IMR-90 (cell line): Measurements from ENCODE around the gene USP4. TPM values are rescaled to one million over a fixed set of nuclear protein-coding genes. Genes with fewer than 3 reads are reported as not detected.
A peak's percentile ranks its signal among the peaks of the same experiment; 100 is the strongest.

ENCODE experiments used
- ATAC-seq: fragments of 200-7000 bp; cut with Tn5 transposase; 2 replicates; pipeline ENCODE4 v1.9.1; 2020; ENCODE audit warnings: low read depth, mild to moderate bottlenecking, moderate library complexity
- BruUV-seq: library from RNA; stranded (reverse); fragments of 400-500 nt; replicated peaks from 2 replicates; lab custom pipeline; 2021; lab: Mats Ljungman, UMichigan
- CTCF ChIA-PET: fragments of 300-600 bp; formaldehyde crosslinking; extraction: SDS; loops from one replicate; lab custom pipeline; 2021; ENCODE audit warnings: antibody characterized with exemption; lab: Yijun Ruan, JAX
- POLR2A ChIA-PET: fragments of 300-600 bp; sonication (Branson Sonifier 250); formaldehyde crosslinking; loops from one replicate; lab custom pipeline; 2022; ENCODE audit warnings: antibody characterized with exemption; ENCODE audit not compliant: unreplicated experiment; lab: Charles Lee
- DNase-seq: peaks from one replicate; pipeline ENCODE4 v3.0.0; 2013
- H2AFZ ChIP-seq: replicated peaks from 2 replicates; pipeline ENCODE3; 2013; ENCODE audit warnings: low read length, mild to moderate bottlenecking; ENCODE audit not compliant: poor library complexity
- H2AK5ac ChIP-seq: 2 replicates; pipeline ENCODE4 v1.6.1; 2013; ENCODE audit warnings: low read depth, low read length, inconsistent platforms
- H2AK9ac ChIP-seq: replicated peaks from 2 replicates; pipeline ENCODE3; 2013; ENCODE audit warnings: mild to moderate bottlenecking, low read depth, low read length, moderate library complexity; ENCODE audit not compliant: poor library complexity
- H2BK120ac ChIP-seq: 2 replicates; pipeline ENCODE4 v1.6.1; 2013; ENCODE audit warnings: low read depth, low read length, inconsistent platforms
- H2BK15ac ChIP-seq: 3 replicates; pipeline ENCODE4 v1.6.1; 2013; ENCODE audit warnings: low read depth, low read length, inconsistent platforms
- H2BK20ac ChIP-seq: 2 replicates; pipeline ENCODE4 v1.6.1; 2013; ENCODE audit warnings: low read depth, mild to moderate bottlenecking, inconsistent platforms, low read length, moderate library complexity
- H2BK5ac ChIP-seq: 2 replicates; pipeline ENCODE4 v1.6.1; 2013; ENCODE audit warnings: mild to moderate bottlenecking, low read depth, low read length, inconsistent platforms; ENCODE audit not compliant: poor library complexity, severe bottlenecking
- H3K14ac ChIP-seq: replicated peaks from 2 replicates; pipeline ENCODE4 v1.6.1; 2013; ENCODE audit warnings: low read depth, low read length, inconsistent platforms
- H3K18ac ChIP-seq: 2 replicates; pipeline ENCODE4 v1.6.1; 2013; ENCODE audit warnings: low read depth, low read length, control low read depth
- H3K23ac ChIP-seq: 2 replicates; pipeline ENCODE4 v1.6.1; 2013; ENCODE audit warnings: low read depth, low read length, inconsistent platforms
- H3K27ac ChIP-seq: 2 replicates; pipeline ENCODE4 v1.5.1; 2013; ENCODE audit warnings: mild to moderate bottlenecking, control low read depth, low read length; ENCODE audit not compliant: insufficient read depth
- H3K27me3 ChIP-seq: 2 replicates; pipeline ENCODE4 v1.6.1; 2013; ENCODE audit warnings: low read length; ENCODE audit not compliant: control insufficient read depth, insufficient read depth
- H3K36me3 ChIP-seq: 2 replicates; pipeline ENCODE4 v1.6.1; 2013; ENCODE audit warnings: low read length, mixed read lengths; ENCODE audit not compliant: control insufficient read depth, insufficient read depth
- H3K4ac ChIP-seq: 2 replicates; pipeline ENCODE4 v1.6.1; 2013; ENCODE audit warnings: low read depth, low read length, inconsistent platforms
- H3K4me1 ChIP-seq: 2 replicates; pipeline ENCODE4 v1.6.1; 2013; ENCODE audit warnings: low read length, mixed read lengths; ENCODE audit not compliant: control insufficient read depth, insufficient read depth
- H3K4me2 ChIP-seq: 2 replicates; pipeline ENCODE4 v1.6.1; 2013; ENCODE audit warnings: low read depth, mild to moderate bottlenecking, control low read depth, low read length, moderate library complexity
- H3K4me3 ChIP-seq: 2 replicates; pipeline ENCODE4 v1.5.1; 2013; ENCODE audit warnings: low read depth, mild to moderate bottlenecking, control low read depth, low read length, moderate library complexity; ENCODE audit not compliant: insufficient read depth
- H3K56ac ChIP-seq: 2 replicates; pipeline ENCODE4 v1.6.1; 2013; ENCODE audit warnings: low read length, inconsistent platforms; ENCODE audit not compliant: insufficient read depth; ENCODE audit errors: extremely low read depth
- H3K79me1 ChIP-seq, 2 experiments: 2 replicates each; pipeline ENCODE4 v1.6.1; 2013; ENCODE audit warnings: low read length in 2 of 2, inconsistent platforms in 1 of 2, low read depth in 1 of 2
- H3K9ac ChIP-seq: 2 replicates; pipeline ENCODE4 v1.6.1; 2013; ENCODE audit warnings: low read depth, low read length, control low read depth
- H3K9me1 ChIP-seq: 2 replicates; pipeline ENCODE4 v1.6.1; 2013; ENCODE audit warnings: low read length, inconsistent platforms; ENCODE audit not compliant: insufficient read depth
- H3K9me3 ChIP-seq: 2 replicates; pipeline ENCODE4 v1.6.1; 2013; ENCODE audit warnings: low read length; ENCODE audit not compliant: control insufficient read depth, insufficient read depth
- H4K20me1 ChIP-seq: 2 replicates; pipeline ENCODE4 v1.6.1; 2013; ENCODE audit warnings: low read length, inconsistent platforms; ENCODE audit not compliant: insufficient read depth
- H4K5ac ChIP-seq: 2 replicates; pipeline ENCODE4 v1.6.1; 2013; ENCODE audit warnings: mild to moderate bottlenecking, low read depth, low read length, control low read depth
- H4K8ac ChIP-seq, 2 experiments: 2 replicates each; pipeline ENCODE4 v1.6.1; 2013; ENCODE audit warnings: low read depth in 2 of 2, low read length in 2 of 2, control low read depth in 1 of 2, inconsistent platforms in 1 of 2
- H4K91ac ChIP-seq: 2 replicates; pipeline ENCODE4 v1.6.1; 2013; ENCODE audit warnings: low read depth, low read length, inconsistent platforms; ENCODE audit not compliant: insufficient read depth
- BHLHE40 ChIP-seq: fragments of 150-350 bp; IDR thresholded peaks from 2 replicates; pipeline ENCODE4 v1.6.1; 2016; ENCODE audit warnings: mild to moderate bottlenecking, low read depth, low read length
- CHD1 ChIP-seq: IDR thresholded peaks from 2 replicates; pipeline ENCODE4 v1.6.1; 2012; ENCODE audit warnings: low read depth, low read length, improper control_type of control experiment
- ELK1 ChIP-seq: fragments of 150-350 bp; IDR thresholded peaks from 2 replicates; pipeline ENCODE4 v1.6.1; 2016; ENCODE audit warnings: low read depth, mild to moderate bottlenecking, low read length, moderate library complexity, borderline replicate concordance
- FOS ChIP-seq: fragments of 150-350 bp; IDR thresholded peaks from 2 replicates; pipeline ENCODE4 v1.6.1; 2016; ENCODE audit warnings: low read depth, low read length
- MAFK ChIP-seq: IDR thresholded peaks from 2 replicates; pipeline ENCODE4 v1.6.1; 2012; ENCODE audit warnings: low read depth, low read length, improper control_type of control experiment
- MAZ ChIP-seq: IDR thresholded peaks from 2 replicates; pipeline ENCODE4 v1.6.1; 2012; ENCODE audit warnings: low read depth, mild to moderate bottlenecking, low read length, improper control_type of control experiment, moderate library complexity, borderline replicate concordance
- MXI1 ChIP-seq: IDR thresholded peaks from 2 replicates; pipeline ENCODE4 v1.6.1; 2012; ENCODE audit warnings: low read depth, mild to moderate bottlenecking, low read length, moderate library complexity, borderline replicate concordance
- NFE2L2 ChIP-seq: fragments of 150-350 bp; IDR thresholded peaks from 2 replicates; pipeline ENCODE4 v1.6.1; 2016; ENCODE audit warnings: low read depth, mild to moderate bottlenecking, low read length
- POLR2A ChIP-seq: IDR thresholded peaks from 2 replicates; pipeline ENCODE4 v1.6.1; 2012; ENCODE audit warnings: mild to moderate bottlenecking, low read depth, low read length
- RAD21 ChIP-seq: IDR thresholded peaks from 2 replicates; pipeline ENCODE4 v1.6.1; 2012; ENCODE audit warnings: low read length, improper control_type of control experiment
- RCOR1 ChIP-seq: IDR thresholded peaks from 2 replicates; pipeline ENCODE4 v1.6.1; 2012; ENCODE audit warnings: mild to moderate bottlenecking, low read length, improper control_type of control experiment; ENCODE audit not compliant: insufficient replicate concordance
- RFX5 ChIP-seq: IDR thresholded peaks from 2 replicates; pipeline ENCODE4 v1.8.0; 2012; ENCODE audit warnings: low read depth, mild to moderate bottlenecking, low read length, moderate library complexity
- SMC3 ChIP-seq: fragments of 150-350 bp; IDR thresholded peaks from 2 replicates; pipeline ENCODE4 v1.6.1; 2016; ENCODE audit warnings: low read depth, mild to moderate bottlenecking, antibody characterized with exemption, low read length, moderate library complexity
- USF2 ChIP-seq: fragments of 150-350 bp; IDR thresholded peaks from 2 replicates; pipeline ENCODE4 v1.6.1; 2017; ENCODE audit warnings: mild to moderate bottlenecking, antibody characterized with exemption, low read length, low read depth
- WGBS, 2 experiments: methylation state at CpG; one replicate each; pipeline versions ENCODE4 v1.1.5 to v1.1.7; 2013; ENCODE audit warnings: missing lambda C conversion rate in 2 of 2; ENCODE audit not compliant: insufficient read length in 1 of 2; ENCODE audit errors: extremely low coverage in 2 of 2; 5-methylcytosine and 5-hydroxymethylcytosine counted together
- dilution Hi-C: fragments of 300-500 bp; cut with HindIII; formaldehyde crosslinking; loops from one replicate; pipeline ENCODE4 v1.14.3; 2018; ENCODE audit warnings: low sequenced_read_pairs; ENCODE audit not compliant: unreplicated experiment
- in situ Hi-C: fragments of 300-500 bp; cut with MboI; formaldehyde crosslinking; loops from 3 replicates; pipeline ENCODE4 v1.14.3; 2019; ENCODE audit warnings: low sequenced_read_pairs, inconsistent platforms, mixed read lengths
- intact Hi-C: fragments of 100-400 bp; cut with micrococcal nuclease; formaldehyde crosslinking; loops from 2 replicates; pipeline ENCODE4 v1.10.0; 2022
- polyA plus RNA-seq, 3 experiments: library from polyadenylated mRNA; depleted of rRNA; stranded (reverse); fragments of >200 nt; gene quantifications; 2 replicates each; pipeline ENCODE4 v1.2.3, GENCODE V29; 2012; ENCODE audit warnings: low replicate concordance in 1 of 3
- total RNA-seq: library from RNA; depleted of rRNA; stranded (reverse); fragments of >200 nt; gene quantifications from 2 replicates; pipeline ENCODE4 v1.2.3, GENCODE V29; 2012
- TF ChIP-seq, protein P1 (sequence below): conservative IDR thresholded peaks from 2 replicates; pipeline ENCODE4 v1.5.1; 2012; ENCODE audit warnings: mild to moderate bottlenecking, low read depth, low read length, improper control_type of control experiment

USP4 gene
- total and polyA plus RNA-seq, 2 of the 4 experiments (the other 2 are of a cell fraction) = 29.9 to 42.3 TPM

DNA sequence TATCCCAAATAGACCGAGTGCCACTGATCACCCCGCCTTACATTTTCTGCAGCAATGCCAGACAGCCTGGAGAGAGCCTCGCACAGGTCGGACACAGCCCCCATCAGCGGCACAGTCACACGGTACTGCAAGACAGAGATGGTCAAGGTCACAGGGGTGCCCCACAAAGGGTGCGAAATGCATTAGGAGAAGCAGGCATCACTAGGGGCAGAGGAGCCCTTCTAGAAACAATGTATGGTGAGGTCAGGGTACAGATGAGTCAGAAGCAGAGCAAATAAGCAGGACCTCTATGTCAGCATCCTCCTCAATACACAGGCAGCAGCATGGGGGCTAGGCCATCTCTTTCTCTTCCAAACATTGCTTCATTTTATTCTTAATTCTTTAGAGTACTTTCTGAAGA lies 41.3 kb downstream of the USP4 start:
- no peak overlapping the region for H3K56ac ChIP-seq
- H3K9ac ChIP-seq = no peak overlapping the region
- no peaks in the 10 kb centered on the region for H3K4me1 ChIP-seq
- H3K23ac ChIP-seq = no peak overlapping the region
- TF ChIP-seq NFE2L2 (no peak), SMC3 (no peak), POLR2A (no peak), BHLHE40 (no peak), CHD1 (no peak), MAFK (no peak), RCOR1 (no peak), USF2 (no peak), MAZ (no peak), MXI1 (no peak), FOS (no peak), RFX5 (no peak), RAD21 (no peak), ELK1 (no peak)
- TF ChIP-seq, protein P1, sequence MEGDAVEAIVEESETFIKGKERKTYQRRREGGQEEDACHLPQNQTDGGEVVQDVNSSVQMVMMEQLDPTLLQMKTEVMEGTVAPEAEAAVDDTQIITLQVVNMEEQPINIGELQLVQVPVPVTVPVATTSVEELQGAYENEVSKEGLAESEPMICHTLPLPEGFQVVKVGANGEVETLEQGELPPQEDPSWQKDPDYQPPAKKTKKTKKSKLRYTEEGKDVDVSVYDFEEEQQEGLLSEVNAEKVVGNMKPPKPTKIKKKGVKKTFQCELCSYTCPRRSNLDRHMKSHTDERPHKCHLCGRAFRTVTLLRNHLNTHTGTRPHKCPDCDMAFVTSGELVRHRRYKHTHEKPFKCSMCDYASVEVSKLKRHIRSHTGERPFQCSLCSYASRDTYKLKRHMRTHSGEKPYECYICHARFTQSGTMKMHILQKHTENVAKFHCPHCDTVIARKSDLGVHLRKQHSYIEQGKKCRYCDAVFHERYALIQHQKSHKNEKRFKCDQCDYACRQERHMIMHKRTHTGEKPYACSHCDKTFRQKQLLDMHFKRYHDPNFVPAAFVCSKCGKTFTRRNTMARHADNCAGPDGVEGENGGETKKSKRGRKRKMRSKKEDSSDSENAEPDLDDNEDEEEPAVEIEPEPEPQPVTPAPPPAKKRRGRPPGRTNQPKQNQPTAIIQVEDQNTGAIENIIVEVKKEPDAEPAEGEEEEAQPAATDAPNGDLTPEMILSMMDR = no peak
- BruUV-seq = no TSS peak
- peak; percentile 57 for ATAC-seq
- no peak overlapping the region for H2BK20ac ChIP-seq
- peaks cover 67% of the 10 kb centered on the region for H3K36me3 ChIP-seq
- no peak overlapping the region for H2BK120ac ChIP-seq
- no peak overlapping the region for H3K4me3 ChIP-seq
- H2BK15ac ChIP-seq = no peak overlapping the region
- intact Hi-C loops (loop anchor here (5.0 kb wide), 1 partner anchor 126 kb away; the partner anchor contains the start of gene KLHDC8B), in situ Hi-C loops (no loop called here), dilution Hi-C loops (no loop called here)
- CTCF ChIA-PET = no interaction called here
- peaks cover 5% of the 10 kb centered on the region for H4K20me1 ChIP-seq
- no peak overlapping the region for H4K5ac ChIP-seq
- no peak overlapping the region for H3K27ac ChIP-seq
- no peaks in the 10 kb centered on the region for H3K9me3 ChIP-seq
- no peak overlapping the region for H3K4ac ChIP-seq
- H3K14ac ChIP-seq = no peak overlapping the region
- DNase-seq = no peak
- H2AK5ac ChIP-seq = no peak overlapping the region
- peaks cover 7 to 29% of the 10 kb centered on the region in 2 experiments; a peak in 3 of 4 replicates for H3K79me1 ChIP-seq
- H3K4me2 ChIP-seq = no peak overlapping the region
- POLR2A ChIA-PET = no interaction called here
- H2AK9ac ChIP-seq = peak overlapping the region; percentile 65
- 98% methylated on average over 5 of the region's 7 CpGs; no CpG with 5 or more reads in 1 of the 2 experiments for WGBS, 2 experiments
- H3K27me3 ChIP-seq = no peaks in the 10 kb centered on the region
- peaks cover 6% of the 10 kb centered on the region; the same call in 1 of the 2 replicates for H3K9me1 ChIP-seq
- H2AFZ ChIP-seq = no peak overlapping the region
- H4K8ac ChIP-seq = no peak overlapping the region
- H4K91ac ChIP-seq = no peak overlapping the region
- H3K18ac ChIP-seq = no peak overlapping the region
- no peak overlapping the region for H2BK5ac ChIP-seq
